Epidermal melanocyte (primary cell): ENCODE measurements around the gene MPRIP.
A peak's percentile ranks its signal among the peaks of the same experiment; 100 is the strongest.
"Not testable (repeated sequence)": the region's sequence is repeated elsewhere in the genome, so short reads cannot be mapped to it uniquely, and the experiment has no call there.

ENCODE experiments used
- DNase-seq: peaks from one replicate; pipeline ENCODE4 v3.0.0; 2011; ENCODE audit warnings: low spot score; ENCODE audit not compliant: insufficient read length

The MPRIP gene

GRCh38 chr17:17042384-17042736, at the start of gene MPRIP:
Gene MPRIP, plus strand, starts transcription at chr17:17042457. Its CDS starts 392 bp downstream, at chr17:17042849.
- DNase-seq, result no peak

DNA sequence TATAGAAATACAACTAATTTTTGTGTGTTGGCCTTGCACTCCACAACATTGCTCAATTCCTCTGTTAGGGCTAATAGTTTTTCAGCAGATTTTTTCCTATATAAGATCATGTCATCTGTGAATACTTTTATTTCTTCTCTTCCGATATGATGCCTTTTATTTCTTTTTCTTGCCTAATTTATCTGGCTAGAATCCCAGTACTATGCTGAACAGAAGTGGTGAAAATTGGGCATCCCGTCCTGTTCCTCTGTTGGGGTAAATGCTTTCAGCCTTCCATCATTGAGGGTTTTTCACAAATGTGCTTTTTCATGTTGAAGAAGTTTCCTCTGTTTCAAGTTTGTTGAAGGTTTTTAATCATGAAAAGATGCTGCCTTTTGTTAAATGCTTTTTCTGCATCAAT, 47.6 kb upstream of the MPRIP start:
- no peak for DNase-seq

- DNase-seq, result no peak
These were observed 46.3 kb upstream of the MPRIP start for GRCh38 chr17:16995930-16996329.

GRCh38 chr17:16996726-16997125, 45.5 kb upstream of the MPRIP start:
- DNase-seq, result not testable (repeated sequence)

- no peak for DNase-seq
These were observed 44.5 kb upstream of the MPRIP start for GRCh38 chr17:16997514-16998429.

DNA sequence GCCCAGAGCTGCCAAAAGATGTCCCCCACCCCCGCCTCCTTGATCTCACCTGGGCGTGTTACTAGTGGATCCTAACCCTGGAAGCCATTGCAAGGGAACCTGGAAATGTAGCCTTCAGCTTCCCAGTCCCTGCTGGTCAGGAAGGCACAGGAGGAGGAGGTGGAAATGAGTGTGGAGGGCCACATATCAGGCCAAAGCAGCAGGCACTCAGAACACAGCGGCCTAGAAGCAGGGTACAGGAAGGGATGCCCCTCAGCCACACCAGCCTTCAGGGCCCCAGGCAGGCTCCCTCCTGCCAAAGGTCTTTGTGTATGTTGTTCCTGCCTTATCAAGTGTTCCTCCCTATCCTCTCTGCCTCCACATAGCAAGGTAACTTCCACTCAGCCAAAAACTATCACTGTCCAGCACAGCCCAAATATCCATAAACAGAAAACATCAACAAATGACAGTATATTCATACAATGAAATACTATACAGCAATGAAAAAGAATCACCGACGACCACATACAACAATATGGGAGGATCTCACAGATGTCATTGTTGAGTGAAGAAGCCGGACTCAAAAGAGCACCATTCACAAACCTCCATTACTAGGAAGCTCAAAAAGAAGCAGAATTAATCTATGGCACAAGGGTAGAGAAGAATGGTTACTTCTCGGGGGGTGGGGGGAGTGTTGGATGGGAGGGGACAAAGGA, 42.2 kb upstream of the MPRIP start:
- no peak for DNase-seq

DNA sequence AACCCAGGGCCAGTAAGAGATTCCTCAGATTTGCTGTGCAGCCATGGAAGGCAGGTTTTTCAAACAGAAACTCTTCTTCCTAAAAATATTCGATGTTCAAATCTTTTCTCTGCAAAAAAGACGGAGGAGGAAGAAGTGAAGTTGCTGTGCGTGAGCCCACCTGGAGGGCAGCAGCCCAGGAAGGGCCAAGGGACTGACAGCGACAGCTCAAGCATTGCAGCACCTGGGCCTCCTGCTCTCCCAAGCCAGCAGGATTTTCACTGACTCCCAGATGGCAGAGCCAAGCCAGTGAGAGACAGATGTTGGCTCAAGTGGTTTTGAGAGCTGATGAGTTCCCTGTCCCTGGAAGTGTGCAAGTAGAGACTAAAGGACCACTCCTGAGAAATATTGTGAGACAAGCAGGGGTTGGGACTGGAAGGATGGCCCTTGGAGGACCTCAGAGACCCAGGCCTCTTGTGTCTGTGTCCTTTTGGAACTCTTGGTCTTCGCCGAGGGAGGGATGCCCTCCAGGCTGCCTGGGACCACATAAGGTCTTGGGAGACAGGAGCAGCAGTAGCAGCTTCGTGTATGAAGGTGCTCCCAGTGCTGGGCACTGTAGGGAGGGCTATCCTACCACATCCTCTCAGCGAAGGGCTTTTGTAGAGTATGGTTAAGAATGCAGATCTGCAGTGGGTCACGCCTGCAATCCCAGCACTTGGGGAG, 41.0 kb upstream of the MPRIP start:
- no peak for DNase-seq

DNA sequence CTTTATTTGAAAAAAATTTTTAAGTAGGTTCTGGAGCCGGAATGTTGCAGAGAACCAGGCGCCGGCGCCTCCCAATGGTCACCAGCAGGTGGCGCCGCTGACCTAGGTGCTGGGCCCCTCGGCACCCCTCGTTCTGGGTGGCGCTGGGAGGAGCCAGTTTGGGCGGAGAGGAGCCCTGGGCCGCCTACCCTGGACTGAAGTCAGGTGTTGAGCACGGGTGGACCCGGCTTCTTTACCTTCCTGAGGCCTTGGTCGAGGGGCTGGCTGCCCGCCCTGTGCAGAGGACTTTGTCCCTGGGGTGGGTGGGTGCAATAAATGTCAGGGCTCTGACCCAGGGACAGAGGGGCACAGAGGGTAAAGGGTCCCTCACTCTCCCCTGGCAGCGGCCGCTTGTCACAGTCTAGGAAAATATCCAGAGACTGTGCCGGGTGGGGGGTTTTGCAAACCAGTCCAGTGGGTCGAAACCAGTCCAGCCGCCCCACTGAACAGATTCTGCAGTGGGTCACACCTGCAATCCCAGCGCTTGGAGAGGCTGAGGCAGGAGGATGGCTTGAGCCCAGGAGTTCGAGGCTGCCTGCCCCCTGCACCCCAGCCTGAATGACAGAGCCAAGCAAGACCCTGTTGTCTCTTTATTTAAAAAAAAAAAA, 40.3 kb upstream of the MPRIP start:
- DNase-seq, result peak; percentile 61

- DNase-seq, result not testable (repeated sequence)
These were observed 39.2 kb upstream of the MPRIP start for GRCh38 chr17:17002731-17003715.

DNA sequence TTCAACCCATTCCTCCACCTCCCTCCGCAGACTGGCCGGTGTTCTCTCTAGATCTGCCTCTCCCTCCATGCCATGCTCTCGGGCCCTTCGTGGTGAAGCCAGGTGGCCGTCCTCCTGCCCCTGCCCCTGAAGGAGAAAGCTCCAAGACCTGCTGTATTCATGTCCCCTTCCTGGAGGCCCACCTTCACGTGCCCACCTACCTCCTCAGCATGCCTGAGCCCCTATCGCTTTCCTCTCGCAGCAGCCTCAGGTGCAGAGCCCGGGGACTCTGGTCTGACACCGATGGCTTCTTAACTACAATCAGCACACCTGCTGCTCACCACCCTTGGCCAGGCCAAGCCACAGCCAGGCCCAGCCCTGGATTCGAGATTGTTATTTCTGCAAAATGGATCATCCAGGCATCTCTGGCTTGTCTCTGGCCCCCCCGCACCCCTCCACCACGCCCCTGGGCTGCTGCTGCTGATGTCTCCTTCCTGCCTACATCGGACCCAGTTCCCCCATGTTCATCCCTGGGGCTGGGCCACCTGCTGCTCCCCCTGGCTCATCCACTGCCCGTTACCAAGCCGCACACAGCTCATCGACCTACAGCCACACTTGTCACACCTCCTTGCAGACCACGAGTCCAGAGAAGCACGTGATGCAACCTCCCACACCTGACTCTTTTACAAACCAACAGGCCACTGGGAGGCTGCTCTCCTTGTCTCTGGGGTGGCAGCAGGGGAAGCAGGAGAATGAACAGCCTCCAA, 37.8 kb upstream of the MPRIP start:
- DNase-seq, result no peak

DNA sequence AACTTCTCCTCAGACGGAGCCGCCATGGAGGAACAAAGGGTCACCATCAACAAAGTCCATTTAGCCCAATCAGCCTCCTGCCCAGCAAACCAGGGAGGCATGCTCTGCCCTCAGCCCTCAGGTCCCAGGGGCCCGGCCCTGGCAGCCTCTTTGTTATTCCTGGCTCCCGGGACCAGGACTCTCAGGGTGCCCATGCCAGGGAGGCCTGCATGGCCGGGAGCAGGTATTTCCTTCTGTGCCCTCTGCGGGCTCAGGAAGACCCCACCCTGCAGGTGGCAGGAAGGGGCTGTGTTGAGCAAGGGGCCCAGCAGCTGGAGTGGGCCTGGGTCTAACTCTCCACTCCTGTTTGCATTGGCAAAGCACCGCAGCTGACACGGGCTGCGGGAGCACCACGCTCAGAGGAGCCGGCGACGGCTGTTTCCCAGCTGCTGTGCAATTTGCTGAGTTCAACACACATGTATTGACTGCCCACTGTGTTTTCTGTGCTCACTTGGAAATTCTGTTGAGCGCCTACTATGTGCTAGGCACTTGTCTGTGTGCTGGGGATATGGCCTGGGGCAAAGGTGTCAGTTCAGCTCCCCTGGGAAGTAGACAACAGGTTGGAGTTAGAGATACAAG, 37.2 kb upstream of the MPRIP start:
- not testable (repeated sequence) for DNase-seq

DNA sequence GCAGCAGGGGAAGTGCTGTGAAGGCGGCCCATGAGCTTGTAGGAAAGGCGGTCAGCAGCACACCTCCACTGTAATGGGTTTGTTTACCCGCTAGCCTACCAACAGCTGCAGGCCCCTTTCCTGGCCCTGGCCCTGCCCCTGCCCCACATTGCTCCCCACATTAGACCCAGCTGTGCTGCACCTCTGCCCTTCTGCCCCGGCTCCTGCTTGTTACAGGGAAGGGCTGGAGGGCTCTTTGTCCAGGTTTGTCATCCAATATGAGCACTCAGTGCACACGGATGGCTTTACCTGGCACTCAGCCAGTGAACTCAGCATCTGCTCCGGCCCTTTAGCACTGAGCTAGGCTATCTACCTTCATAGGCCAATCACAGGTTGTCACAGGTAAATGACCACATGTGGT, 34.4 kb upstream of the MPRIP start:
- not testable (repeated sequence) for DNase-seq

GRCh38 chr17:17008621-17009397, 33.4 kb upstream of the MPRIP start:
- not testable (repeated sequence) for DNase-seq

DNA sequence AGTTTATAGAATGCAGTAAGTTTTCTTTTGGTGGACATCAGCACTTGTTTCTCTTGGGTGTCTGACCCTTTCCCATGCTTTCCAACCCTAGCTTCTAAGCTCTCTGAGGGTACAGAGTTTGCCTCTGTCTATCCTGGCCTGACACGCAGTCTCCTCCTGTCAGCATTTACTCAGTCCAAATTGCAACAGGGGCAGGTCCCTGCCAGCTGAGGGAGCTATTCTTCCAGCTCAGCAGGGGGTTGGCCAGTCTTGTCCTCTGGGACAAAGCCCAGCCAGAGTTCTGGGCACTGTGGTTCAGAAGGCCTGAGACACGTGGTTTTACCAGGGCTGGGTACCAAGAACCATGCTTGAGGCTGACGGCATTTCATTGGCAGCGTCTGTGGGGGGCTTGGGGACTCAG, 32.3 kb upstream of the MPRIP start:
- not testable (repeated sequence) for DNase-seq

DNA sequence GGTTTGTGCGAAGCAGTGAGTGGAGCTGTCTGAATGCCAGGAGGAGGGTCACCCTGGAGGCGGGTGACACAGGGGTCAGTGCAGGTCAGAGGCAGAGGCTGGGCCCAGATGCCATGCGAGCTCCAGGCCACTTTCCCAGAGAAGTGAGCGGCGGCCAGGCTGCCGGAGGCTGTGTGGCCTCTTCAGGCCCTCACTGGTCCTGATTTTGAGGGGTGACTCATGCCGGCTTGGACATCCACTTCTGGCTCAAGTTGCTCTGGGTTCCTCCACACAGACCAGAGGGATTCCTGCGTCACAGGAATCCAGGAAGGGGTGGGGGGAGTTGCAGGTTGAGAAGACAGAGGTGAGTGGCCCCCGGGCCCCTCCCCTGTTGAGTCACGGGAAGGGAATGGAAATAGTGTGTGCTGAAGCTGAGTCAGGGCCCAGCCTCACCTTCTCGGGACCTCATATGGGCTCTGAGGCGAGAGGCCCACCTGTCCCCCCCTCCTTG, 31.7 kb upstream of the MPRIP start:
- DNase-seq, result not testable (repeated sequence)

GRCh38 chr17:17011043-17011907, 31.0 kb upstream of the MPRIP start:
- not testable (repeated sequence) for DNase-seq
